H9 (cell line): ENCODE measurements around the gene SPAM1. TPM values are rescaled to one million over a fixed set of nuclear protein-coding genes. Genes with fewer than 3 reads are reported as not detected.

Source experiments
- DNase-seq: peaks from one replicate; pipeline ENCODE4 v3.0.0-alpha.2; 2017
- H2AFZ ChIP-seq: one replicate; pipeline ENCODE4 v1.6.1; 2013; ENCODE audit warnings: mild to moderate bottlenecking, low read length, control low read depth, moderate library complexity
- H2AK5ac ChIP-seq: 2 replicates; pipeline ENCODE4 v1.6.1; 2013; ENCODE audit warnings: low read length, control low read depth, mixed read lengths; ENCODE audit not compliant: insufficient read length
- H2BK120ac ChIP-seq: one replicate; pipeline ENCODE4 v1.6.1; 2013; ENCODE audit warnings: low read depth, mild to moderate bottlenecking, low read length, control low read depth, inconsistent platforms; ENCODE audit not compliant: poor library complexity, severe bottlenecking
- H2BK12ac ChIP-seq: 2 replicates; pipeline ENCODE4 v1.6.1; 2013; ENCODE audit warnings: low read length, control low read depth, mixed read lengths, low read depth; ENCODE audit not compliant: insufficient read length
- H2BK15ac ChIP-seq: 2 replicates; pipeline ENCODE4 v1.6.1; 2013; ENCODE audit warnings: low read depth, low read length, control low read depth
- H2BK20ac ChIP-seq: one replicate; pipeline ENCODE4 v1.6.1; 2013; ENCODE audit warnings: low read depth, mild to moderate bottlenecking, low read length, control low read depth, inconsistent platforms; ENCODE audit not compliant: poor library complexity, severe bottlenecking
- H2BK5ac ChIP-seq: 2 replicates; pipeline ENCODE4 v1.6.1; 2013; ENCODE audit warnings: low read length, control low read depth, mixed read lengths; ENCODE audit not compliant: insufficient read length
- H3K14ac ChIP-seq: 2 replicates; pipeline ENCODE4 v1.6.1; 2013; ENCODE audit warnings: low read length, control low read depth; ENCODE audit not compliant: insufficient read depth
- H3K18ac ChIP-seq: 2 replicates; pipeline ENCODE4 v1.6.1; 2013; ENCODE audit warnings: low read depth, mild to moderate bottlenecking, mixed read lengths, low read length, control low read depth; ENCODE audit not compliant: insufficient read length
- H3K23ac ChIP-seq: 2 replicates; pipeline ENCODE4 v1.6.1; 2013; ENCODE audit warnings: low read length, control low read depth, mixed read lengths, low read depth; ENCODE audit not compliant: insufficient read length
- H3K23me2 ChIP-seq: 2 replicates; pipeline ENCODE4 v1.6.1; 2013; ENCODE audit warnings: low read depth, mild to moderate bottlenecking, mixed read lengths, low read length, control low read depth; ENCODE audit not compliant: insufficient read length, poor library complexity, severe bottlenecking
- H3K27ac ChIP-seq: 2 replicates; pipeline ENCODE4 v1.5.1; 2013; ENCODE audit warnings: low read length, control low read depth, mixed read lengths, low read depth; ENCODE audit not compliant: insufficient read length
- H3K27me3 ChIP-seq: 2 replicates; pipeline ENCODE4 v1.6.1; 2013; ENCODE audit warnings: low read length, control low read depth, inconsistent platforms; ENCODE audit not compliant: insufficient read depth
- H3K4ac ChIP-seq: 2 replicates; pipeline ENCODE4 v1.6.1; 2013; ENCODE audit warnings: low read depth, mild to moderate bottlenecking, control low read depth, inconsistent platforms, low read length, moderate library complexity
- H3K4me1 ChIP-seq: 2 replicates; pipeline ENCODE4 v1.6.1; 2013; ENCODE audit warnings: low read length, control low read depth, inconsistent platforms; ENCODE audit not compliant: insufficient read depth
- H3K4me2 ChIP-seq: 2 replicates; pipeline ENCODE4 v1.6.1; 2013; ENCODE audit warnings: low read length, control low read depth, mixed read lengths; ENCODE audit not compliant: insufficient read length, insufficient read depth
- H3K56ac ChIP-seq: 2 replicates; pipeline ENCODE4 v1.6.1; 2013; ENCODE audit warnings: low read depth, mild to moderate bottlenecking, mixed read lengths, low read length, control low read depth; ENCODE audit not compliant: insufficient read length
- H3K79me1 ChIP-seq: 2 replicates; pipeline ENCODE4 v1.6.1; 2013; ENCODE audit warnings: low read depth, mild to moderate bottlenecking, moderate library complexity, low read length, control low read depth, inconsistent platforms; ENCODE audit not compliant: insufficient read depth, poor library complexity, severe bottlenecking
- H3K79me2 ChIP-seq: 2 replicates; pipeline ENCODE4 v1.6.1; 2013; ENCODE audit warnings: low read length, control low read depth, inconsistent platforms; ENCODE audit not compliant: insufficient read depth
- H3K9ac ChIP-seq: 2 replicates; pipeline ENCODE4 v1.6.1; 2013; ENCODE audit warnings: low read length, control low read depth, mixed read lengths; ENCODE audit not compliant: insufficient read length; ENCODE audit errors: extremely low read depth
- H3K9me3 ChIP-seq: one replicate; pipeline ENCODE4 v1.6.1; 2013; ENCODE audit warnings: low read depth, low read length, inconsistent platforms; ENCODE audit not compliant: control insufficient read depth
- H3T11ph ChIP-seq: one replicate; pipeline ENCODE4 v1.6.1; 2013; ENCODE audit warnings: mild to moderate bottlenecking, low read length, control low read depth, inconsistent platforms
- H4K20me1 ChIP-seq: one replicate; pipeline ENCODE4 v1.6.1; 2013; ENCODE audit not compliant: control insufficient read depth, insufficient read length, insufficient read depth
- H4K5ac ChIP-seq: 2 replicates; pipeline ENCODE4 v1.6.1; 2013; ENCODE audit warnings: low read depth, mild to moderate bottlenecking, mixed read lengths, low read length, control low read depth; ENCODE audit not compliant: insufficient read length
- H4K8ac ChIP-seq: replicated peaks from 2 replicates; pipeline ENCODE4 v1.6.1; 2013; ENCODE audit warnings: low read length, control low read depth, mixed read lengths, low read depth; ENCODE audit not compliant: insufficient read length
- H4K91ac ChIP-seq: 2 replicates; pipeline ENCODE4 v1.6.1; 2013; ENCODE audit warnings: low read depth, mild to moderate bottlenecking, moderate library complexity, mixed read lengths, low read length, control low read depth; ENCODE audit not compliant: insufficient read length
- H3K27ac Mint-ChIP-seq, 3 experiments: 2 replicates in 2 of 3; 3 replicates in 1 of 3; pipeline ENCODE4 v1.8.0; 2020 to 2021; ENCODE audit warnings: mixed read lengths in 3 of 3, mild to moderate bottlenecking in 1 of 3, moderate library complexity in 1 of 3
- H3K27me3 Mint-ChIP-seq: 2 replicates; pipeline ENCODE4 v1.8.0; 2021; ENCODE audit warnings: low read depth, mild to moderate bottlenecking, moderate library complexity, mixed read lengths
- H3K36me3 Mint-ChIP-seq, 3 experiments: 2 replicates in 2 of 3; 3 replicates in 1 of 3; pipeline ENCODE4 v1.8.0; 2020 to 2021; ENCODE audit warnings: low read depth in 3 of 3, mixed read lengths in 3 of 3; ENCODE audit not compliant: insufficient read depth in 1 of 3
- H3K4me1 Mint-ChIP-seq, 2 experiments: 2 replicates each; pipeline ENCODE4 v1.8.0; 2020; ENCODE audit warnings: mixed read lengths in 2 of 2
- H3K4me3 Mint-ChIP-seq, 2 experiments: 2 replicates in 1 of 2; 3 replicates in 1 of 2; pipeline ENCODE4 v1.8.0; 2020 to 2021; ENCODE audit warnings: mild to moderate bottlenecking in 2 of 2, mixed read lengths in 2 of 2, moderate library complexity in 1 of 2
- H3K9me3 Mint-ChIP-seq, 2 experiments: 2 replicates in 1 of 2; 3 replicates in 1 of 2; pipeline ENCODE4 v1.8.0; 2020; ENCODE audit warnings: mild to moderate bottlenecking in 2 of 2, mixed read lengths in 2 of 2, moderate library complexity in 1 of 2
- WGBS: extraction: QIAGEN DNeasy Blood & Tissue Kit; methylation state at CpG from one replicate; pipeline ENCODE4 v1.1.7; 2013; ENCODE audit warnings: missing lambda C conversion rate, low lambda C conversion rate, mixed read lengths; ENCODE audit not compliant: insufficient read length; ENCODE audit errors: extremely low coverage; 5-methylcytosine and 5-hydroxymethylcytosine counted together
- total RNA-seq: library from RNA; stranded (reverse); gene quantifications from 2 replicates; pipeline ENCODE4 v1.2.1, GENCODE V29; 2021
- TF ChIP-seq, protein P1 (sequence below): fragments of 200-600 bp; sonication (generic); conservative IDR thresholded peaks from 3 replicates; pipeline ENCODE4 v1.8.0; 2021; ENCODE audit warnings: antibody characterized with exemption, mild to moderate bottlenecking

Gene SPAM1
- total RNA-seq, 1 experiment from 2014 or later: not detected

DNA sequence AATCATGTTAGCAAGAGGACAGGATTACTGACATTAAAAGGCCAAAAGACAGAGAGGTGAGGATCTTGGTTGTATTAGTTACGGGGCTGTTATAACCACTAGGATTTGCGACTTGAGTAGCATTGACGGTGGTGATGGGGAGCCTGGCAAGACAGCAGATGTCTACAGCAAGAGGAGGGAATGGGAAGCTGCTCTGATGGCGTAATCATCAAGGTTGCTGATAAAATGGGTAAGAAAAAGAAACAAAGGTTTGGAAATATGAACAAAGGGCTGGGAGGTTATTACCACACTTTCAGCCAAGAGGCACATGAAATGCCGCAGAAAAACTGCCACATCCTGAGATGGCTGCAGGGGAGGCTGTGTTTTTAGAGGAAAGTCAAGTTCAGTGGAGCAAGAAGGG is 73.9 kb downstream of the SPAM1 start:
- peaks cover 20 to 21% of the 10 kb centered on the region in 2 experiments for H3K4me1 Mint-ChIP-seq
- no peak overlapping the region for H4K8ac ChIP-seq
- no peak overlapping the region for H2BK5ac ChIP-seq
- WGBS: no CpG with 5 or more reads among the region's 5 CpGs
- peaks cover 7% of the 10 kb centered on the region for H3K4me1 ChIP-seq
- no peak overlapping the region for H3K4ac ChIP-seq
- no peak overlapping the region for H3K27ac ChIP-seq
- peaks cover 6% of the 10 kb centered on the region for H3K27me3 Mint-ChIP-seq
- no peak overlapping the region for H3K14ac ChIP-seq
- no peaks in the 10 kb centered on the region for H3K23me2 ChIP-seq
- no peak overlapping the region for H3K27ac Mint-ChIP-seq
- no peaks in the 10 kb centered on the region for H3K79me1 ChIP-seq
- peaks cover 0 to 14% (median 4%) of the 10 kb centered on the region in 3 experiments; a peak in 3 of 7 replicates for H3K36me3 Mint-ChIP-seq
- DNase-seq: no peak
- no peak overlapping the region for H4K91ac ChIP-seq
- H2BK15ac ChIP-seq: no peak overlapping the region
- no peak overlapping the region for H3K56ac ChIP-seq
- no peak overlapping the region for H3K4me2 ChIP-seq
- no peak overlapping the region for H3K23ac ChIP-seq
- TF ChIP-seq, protein P1, sequence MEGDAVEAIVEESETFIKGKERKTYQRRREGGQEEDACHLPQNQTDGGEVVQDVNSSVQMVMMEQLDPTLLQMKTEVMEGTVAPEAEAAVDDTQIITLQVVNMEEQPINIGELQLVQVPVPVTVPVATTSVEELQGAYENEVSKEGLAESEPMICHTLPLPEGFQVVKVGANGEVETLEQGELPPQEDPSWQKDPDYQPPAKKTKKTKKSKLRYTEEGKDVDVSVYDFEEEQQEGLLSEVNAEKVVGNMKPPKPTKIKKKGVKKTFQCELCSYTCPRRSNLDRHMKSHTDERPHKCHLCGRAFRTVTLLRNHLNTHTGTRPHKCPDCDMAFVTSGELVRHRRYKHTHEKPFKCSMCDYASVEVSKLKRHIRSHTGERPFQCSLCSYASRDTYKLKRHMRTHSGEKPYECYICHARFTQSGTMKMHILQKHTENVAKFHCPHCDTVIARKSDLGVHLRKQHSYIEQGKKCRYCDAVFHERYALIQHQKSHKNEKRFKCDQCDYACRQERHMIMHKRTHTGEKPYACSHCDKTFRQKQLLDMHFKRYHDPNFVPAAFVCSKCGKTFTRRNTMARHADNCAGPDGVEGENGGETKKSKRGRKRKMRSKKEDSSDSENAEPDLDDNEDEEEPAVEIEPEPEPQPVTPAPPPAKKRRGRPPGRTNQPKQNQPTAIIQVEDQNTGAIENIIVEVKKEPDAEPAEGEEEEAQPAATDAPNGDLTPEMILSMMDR: no peak
- H4K20me1 ChIP-seq: no peaks in the 10 kb centered on the region
- no peak overlapping the region for H2AFZ ChIP-seq
- no peak overlapping the region for H4K5ac ChIP-seq
- no peak overlapping the region for H2BK20ac ChIP-seq
- no peak overlapping the region for H2AK5ac ChIP-seq
- no peak overlapping the region for H3K9ac ChIP-seq
- H2BK12ac ChIP-seq: no peak overlapping the region
- no peaks in the 10 kb centered on the region for H3K9me3 ChIP-seq
- no peak overlapping the region for H2BK120ac ChIP-seq
- H3K9me3 Mint-ChIP-seq: peaks cover 16 to 17% of the 10 kb centered on the region in 2 experiments; a peak in 4 of 5 replicates
- H3T11ph ChIP-seq: no peak overlapping the region
- H3K18ac ChIP-seq: no peak overlapping the region
- H3K27me3 ChIP-seq: no peaks in the 10 kb centered on the region
- no peaks in the 10 kb centered on the region for H3K79me2 ChIP-seq
- H3K4me3 Mint-ChIP-seq: no peak overlapping the region
